Caco-2 (cell line): ENCODE results near the gene C2orf68. TPM values are rescaled to one million over a fixed set of nuclear protein-coding genes. Genes with fewer than 3 reads are reported as not detected.

ENCODE experiments used
- BruUV-seq: library from RNA; stranded (reverse); fragments of 400-500 nt; replicated peaks from 2 replicates; lab custom pipeline; 2021; lab: Mats Ljungman, UMichigan
- CTCF ChIA-PET: fragments of 300-600 bp; sonication (Branson Sonifier 250); formaldehyde crosslinking; loops from one replicate; lab custom pipeline; 2022; ENCODE audit warnings: antibody characterized with exemption; lab: Charles Lee
- POLR2A ChIA-PET: fragments of 300-600 bp; sonication (Branson Sonifier 250); formaldehyde crosslinking; loops from one replicate; lab custom pipeline; 2022; ENCODE audit warnings: antibody characterized with exemption; lab: Charles Lee
- DNase-seq, 2 experiments: peaks; one replicate each; pipeline versions ENCODE4 v3.0.0 to v3.0.0-alpha.2; 2020 to 2022
- H3K27me3 ChIP-seq: replicated peaks from 2 replicates; pipeline ENCODE4 v1.6.0; 2011; ENCODE audit warnings: low read length; ENCODE audit not compliant: control insufficient read depth, insufficient read depth
- H3K36me3 ChIP-seq: 2 replicates; pipeline ENCODE4 v1.5.1; 2011; ENCODE audit warnings: low read length; ENCODE audit not compliant: control insufficient read depth, insufficient read depth
- H3K4me1 ChIP-seq: fragments of 250-450 bp; sonication (Bioruptor Pico); 2 replicates; pipeline ENCODE4 v1.5.1; 2020; ENCODE audit warnings: mild to moderate bottlenecking
- H3K4me3 ChIP-seq: 2 replicates; pipeline ENCODE4 v1.5.1; 2011; ENCODE audit warnings: low read depth, mild to moderate bottlenecking, control low read depth, low read length
- H3K9me3 ChIP-seq: fragments of 250-450 bp; sonication (Bioruptor Pico); 2 replicates; pipeline ENCODE4 v1.5.1; 2020; ENCODE audit warnings: mild to moderate bottlenecking, moderate library complexity
- H3K27ac Mint-ChIP-seq: one replicate; pipeline ENCODE4 v1.8.0; 2022; ENCODE audit warnings: mixed read lengths; ENCODE audit not compliant: unreplicated experiment
- H3K27me3 Mint-ChIP-seq: one replicate; pipeline ENCODE4 v1.8.0; 2022; ENCODE audit warnings: mixed read lengths; ENCODE audit not compliant: insufficient read depth, unreplicated experiment
- H3K36me3 Mint-ChIP-seq: one replicate; pipeline ENCODE4 v1.8.0; 2022; ENCODE audit warnings: mild to moderate bottlenecking, mixed read lengths; ENCODE audit not compliant: insufficient read depth, unreplicated experiment
- H3K4me1 Mint-ChIP-seq: one replicate; pipeline ENCODE4 v1.8.0; 2022; ENCODE audit warnings: low read depth, mixed read lengths; ENCODE audit not compliant: unreplicated experiment
- H3K4me3 Mint-ChIP-seq: one replicate; pipeline ENCODE4 v1.8.0; 2022; ENCODE audit warnings: mild to moderate bottlenecking, moderate library complexity, mixed read lengths; ENCODE audit not compliant: unreplicated experiment
- H3K9me3 Mint-ChIP-seq: one replicate; pipeline ENCODE4 v1.8.0; 2022; ENCODE audit warnings: mixed read lengths; ENCODE audit not compliant: unreplicated experiment
- intact Hi-C: fragments of 100-400 bp; cut with micrococcal nuclease; formaldehyde crosslinking; loops from one replicate; pipeline ENCODE4 v1.10.0; 2022; ENCODE audit not compliant: unreplicated experiment
- total RNA-seq: library from RNA; stranded (reverse); gene quantifications from 2 replicates; pipeline ENCODE4 v1.2.3, GENCODE V29; 2022
- TF ChIP-seq, protein P1 (sequence below), 2 experiments: fragments of 200-600 bp in 1 of 2; IDR thresholded peaks; 1 replicate in 1 of 2; 2 replicates in 1 of 2; pipeline versions ENCODE4 v1.5.1 to v1.8.0; 2011 to 2022; ENCODE audit warnings: antibody characterized with exemption in 1 of 2, control low read depth in 1 of 2, inconsistent platforms in 1 of 2, low read depth in 1 of 2, low read length in 1 of 2, mild to moderate bottlenecking in 1 of 2, moderate library complexity in 1 of 2; ENCODE audit not compliant: insufficient read depth in 1 of 2, severe bottlenecking in 1 of 2, unreplicated experiment in 1 of 2

C2orf68 gene
- total RNA-seq, 1 experiment from 2014 or later, result 54.5 TPM

DNA sequence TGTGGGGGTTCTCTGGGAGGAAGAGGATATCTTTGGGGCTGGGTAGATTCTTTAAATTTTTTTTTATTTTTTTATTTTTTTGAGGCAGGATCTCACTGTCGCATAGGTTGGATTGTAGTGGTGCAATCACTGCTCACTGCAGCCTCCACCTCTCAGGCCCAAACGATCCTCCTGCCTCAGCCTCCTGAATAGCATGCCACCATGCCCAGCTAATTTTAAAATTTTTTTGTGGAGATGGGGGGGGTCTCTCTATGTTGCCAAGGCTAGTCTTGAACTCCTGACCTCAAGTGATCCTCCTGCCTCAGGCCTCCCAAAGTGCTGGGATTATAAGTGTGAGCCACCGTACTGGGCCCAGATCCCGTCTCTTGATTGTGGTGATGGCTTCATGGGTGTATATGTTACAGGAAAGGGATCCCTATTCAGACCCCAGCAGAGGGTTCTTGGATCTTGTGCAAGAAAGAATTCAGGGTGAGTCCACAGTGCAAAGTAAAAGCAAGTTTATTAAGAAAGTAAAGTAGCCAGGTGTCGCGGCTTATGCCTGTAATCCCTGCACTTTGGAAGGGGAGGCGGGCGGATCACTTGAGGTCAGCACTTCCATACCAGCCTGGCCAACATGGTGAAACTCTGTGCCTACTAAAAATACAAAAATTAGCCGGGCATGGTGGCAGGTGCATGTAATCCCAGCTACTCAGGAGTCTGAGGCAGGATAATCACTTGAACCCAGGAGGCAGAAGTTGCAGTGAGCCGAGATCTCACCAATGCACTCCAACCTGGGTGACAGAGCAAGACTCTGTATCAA is 2.0 kb upstream of the C2orf68 start:
- ChIA-PET CTCF (no interaction called here), POLR2A (no interaction called here)
- no peak overlapping the region for H3K4me3 Mint-ChIP-seq
- Histone ChIP-seq H3K9me3 (no peaks in the 10 kb centered on the region), H3K4me1 (peaks cover 5% of the 10 kb centered on the region; the same call in 1 of the 2 replicates), H3K36me3 (peaks cover 2% of the 10 kb centered on the region; the same call in 1 of the 2 replicates), H3K4me3 (no peak overlapping the region), H3K27me3 (no peaks in the 10 kb centered on the region)
- BruUV-seq, result no TSS peak
- TF ChIP-seq, protein P1, sequence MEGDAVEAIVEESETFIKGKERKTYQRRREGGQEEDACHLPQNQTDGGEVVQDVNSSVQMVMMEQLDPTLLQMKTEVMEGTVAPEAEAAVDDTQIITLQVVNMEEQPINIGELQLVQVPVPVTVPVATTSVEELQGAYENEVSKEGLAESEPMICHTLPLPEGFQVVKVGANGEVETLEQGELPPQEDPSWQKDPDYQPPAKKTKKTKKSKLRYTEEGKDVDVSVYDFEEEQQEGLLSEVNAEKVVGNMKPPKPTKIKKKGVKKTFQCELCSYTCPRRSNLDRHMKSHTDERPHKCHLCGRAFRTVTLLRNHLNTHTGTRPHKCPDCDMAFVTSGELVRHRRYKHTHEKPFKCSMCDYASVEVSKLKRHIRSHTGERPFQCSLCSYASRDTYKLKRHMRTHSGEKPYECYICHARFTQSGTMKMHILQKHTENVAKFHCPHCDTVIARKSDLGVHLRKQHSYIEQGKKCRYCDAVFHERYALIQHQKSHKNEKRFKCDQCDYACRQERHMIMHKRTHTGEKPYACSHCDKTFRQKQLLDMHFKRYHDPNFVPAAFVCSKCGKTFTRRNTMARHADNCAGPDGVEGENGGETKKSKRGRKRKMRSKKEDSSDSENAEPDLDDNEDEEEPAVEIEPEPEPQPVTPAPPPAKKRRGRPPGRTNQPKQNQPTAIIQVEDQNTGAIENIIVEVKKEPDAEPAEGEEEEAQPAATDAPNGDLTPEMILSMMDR (IDR thresholded peaks at IDR 0.05; ENCODE audit: insufficient read depth in 1 of 2, low read depth in 1 of 2, low read length in 1 of 2, severe bottlenecking in 1 of 2, unreplicated experiment in 1 of 2), result no peak
- H3K4me1 Mint-ChIP-seq, result no peaks in the 10 kb centered on the region
- no peaks in the 10 kb centered on the region for H3K27me3 Mint-ChIP-seq
- peaks cover 54% of the 10 kb centered on the region for H3K36me3 Mint-ChIP-seq
- no peaks in the 10 kb centered on the region for H3K9me3 Mint-ChIP-seq
- intact Hi-C loops, result no loop called here
- no peak overlapping the region for H3K27ac Mint-ChIP-seq
- DNase-seq, result no peak

DNA sequence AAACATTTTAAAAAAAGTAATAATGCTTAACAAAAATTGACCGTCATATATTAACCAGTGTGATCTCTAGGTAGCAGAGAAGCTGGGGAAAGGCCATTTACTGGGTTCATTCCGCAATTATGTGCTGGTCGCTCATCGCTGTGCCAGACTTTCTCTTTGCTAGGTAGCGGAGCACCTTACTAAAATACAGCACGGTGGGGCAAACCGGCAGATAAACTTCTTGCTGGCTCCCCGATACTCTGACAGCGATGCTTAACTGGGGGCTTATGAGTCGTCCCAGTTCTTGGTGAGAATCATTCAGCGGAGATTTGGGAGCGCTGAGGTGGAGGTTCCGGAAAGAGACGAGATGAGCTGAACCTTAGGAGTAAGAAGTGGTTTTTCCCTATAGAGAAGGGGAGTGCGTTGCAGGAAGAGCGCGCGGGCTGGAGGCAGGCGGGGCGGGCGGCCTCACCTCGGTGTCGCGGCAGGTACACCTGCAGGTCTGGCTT is 605 bp downstream of the C2orf68 start:
- Mint-ChIP-seq H3K4me1 (no peaks in the 10 kb centered on the region), H3K4me3 (peak overlapping the region; percentile 90), H3K9me3 (no peaks in the 10 kb centered on the region), H3K27ac (peak overlapping the region; percentile 86), H3K36me3 (peaks cover 61% of the 10 kb centered on the region), H3K27me3 (no peaks in the 10 kb centered on the region)
- Histone ChIP-seq H3K4me3 (peak overlapping the region; percentile 74), H3K9me3 (no peaks in the 10 kb centered on the region), H3K36me3 (no peaks in the 10 kb centered on the region), H3K27me3 (no peaks in the 10 kb centered on the region), H3K4me1 (no peaks in the 10 kb centered on the region)
- TF ChIP-seq, protein P1 (IDR thresholded peaks at IDR 0.05; ENCODE audit: insufficient read depth in 1 of 2, low read depth in 1 of 2, low read length in 1 of 2, severe bottlenecking in 1 of 2, unreplicated experiment in 1 of 2), result no peak
- POLR2A ChIA-PET, result interaction anchor here (0.6 to 1.5 kb wide), 9 partner anchors 9 to 640 kb away, joined by 3 to 19 read pairs (median 7); partner anchors contain the start of genes MAT2A, RNF181, TMEM150A and VAMP8
- intact Hi-C loops, result loop anchor here (1.0 kb wide), 1 partner anchor 190 kb away; no protein-coding TSS in a partner anchor
- BruUV-seq, result TSS peak; percentile 30
- no peak for DNase-seq
- CTCF ChIA-PET, result interaction anchor here (0.7 to 1.3 kb wide), 6 partner anchors 8 to 70 kb away, joined by 3 to 6 read pairs (median 4); partner anchors contain the start of genes GGCX and TMEM150A
